HG02943 (cell line): ENCODE data around the gene SOX5.
"Not testable (repeated sequence)": the region's sequence is repeated elsewhere in the genome, so short reads cannot be mapped to it uniquely, and the experiment has no call there.

Experiments used
- ATAC-seq: cut with Tn5 transposase; IDR thresholded peaks from one replicate; pipeline ENCODE4 v1.9.1; 2021; ENCODE audit warnings: mild to moderate bottlenecking, low read depth, moderate library complexity; ENCODE audit not compliant: unreplicated experiment

SOX5 gene

DNA sequence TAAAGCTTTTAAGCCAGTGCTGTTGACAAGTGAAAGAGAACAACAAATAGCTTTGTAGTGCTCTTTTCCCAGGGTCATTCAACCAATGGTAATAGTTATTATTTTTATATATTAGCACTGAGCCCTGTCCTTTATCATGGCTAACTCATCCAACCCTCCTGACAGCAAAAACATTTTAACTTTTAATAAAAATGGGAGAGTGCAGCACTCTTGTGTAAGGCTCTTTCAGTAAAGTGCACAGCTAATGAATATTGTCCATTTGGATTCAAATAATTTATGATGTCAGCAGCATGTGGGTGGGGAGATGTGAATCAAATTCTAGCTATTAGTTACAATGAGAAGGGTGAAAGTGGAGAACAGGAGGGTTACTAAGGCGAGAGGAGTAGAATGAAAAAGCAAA is 185.7 kb downstream of the SOX5 start:
- no peak for ATAC-seq

DNA sequence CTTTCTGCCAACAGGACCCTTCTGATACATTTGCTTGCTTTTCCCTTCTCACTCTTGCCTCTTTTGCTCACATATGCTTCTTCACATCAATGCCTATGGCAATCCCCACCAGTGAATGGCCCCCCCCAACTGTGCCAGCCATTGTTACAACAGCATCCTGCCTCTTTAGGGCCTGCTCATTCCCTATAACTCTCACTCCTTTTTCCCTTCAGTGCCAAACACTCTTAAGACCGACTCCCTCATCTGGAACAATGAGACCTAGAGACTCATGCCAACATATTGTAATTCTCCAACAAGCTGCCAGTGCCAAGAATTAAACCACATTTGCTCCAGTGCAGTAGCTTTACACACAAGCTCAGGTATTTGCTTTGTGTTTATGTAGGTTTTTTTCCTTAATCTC is 189.0 kb downstream of the SOX5 start:
- no peak for ATAC-seq

DNA sequence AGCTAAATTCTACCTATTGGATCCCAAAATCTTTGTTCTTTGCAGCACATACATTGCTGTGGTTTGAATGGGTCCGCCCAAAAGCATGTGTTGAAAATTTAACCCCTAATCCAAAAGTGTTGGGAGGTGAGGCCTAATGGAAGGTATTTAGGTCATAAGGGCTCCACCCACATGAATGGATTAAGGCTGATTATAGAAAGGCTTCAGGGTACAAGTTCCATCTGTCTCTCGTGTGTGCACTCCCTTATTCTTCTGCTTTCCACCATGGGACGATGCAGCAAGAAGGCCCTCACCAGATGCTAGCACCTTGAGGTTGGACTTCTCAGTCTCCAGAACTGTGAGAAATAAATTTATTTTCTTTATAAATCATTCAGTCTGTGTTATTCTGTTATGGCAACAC is 190.9 kb downstream of the SOX5 start:
- ATAC-seq = no peak

DNA sequence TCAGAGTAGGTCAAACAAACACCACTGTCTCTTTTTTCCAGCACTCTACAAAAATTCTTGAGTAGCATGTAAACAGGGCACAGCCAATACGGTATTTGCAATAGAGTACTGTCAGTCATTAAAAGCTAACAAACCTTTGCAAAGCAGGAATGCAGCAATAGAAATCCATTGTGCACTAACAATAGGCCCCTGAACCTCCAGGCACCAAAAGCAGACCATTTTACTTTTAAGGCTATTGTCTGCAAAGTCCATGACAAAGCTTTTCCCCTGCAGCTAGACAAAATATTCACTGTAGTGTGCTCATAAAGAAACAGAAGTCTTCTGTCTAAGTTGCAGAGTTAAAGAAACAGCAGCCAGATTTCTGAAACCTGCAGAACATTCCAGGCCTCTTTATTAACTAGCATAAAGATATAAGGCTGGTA is 191.9 kb downstream of the SOX5 start:
- ATAC-seq = no peak

DNA sequence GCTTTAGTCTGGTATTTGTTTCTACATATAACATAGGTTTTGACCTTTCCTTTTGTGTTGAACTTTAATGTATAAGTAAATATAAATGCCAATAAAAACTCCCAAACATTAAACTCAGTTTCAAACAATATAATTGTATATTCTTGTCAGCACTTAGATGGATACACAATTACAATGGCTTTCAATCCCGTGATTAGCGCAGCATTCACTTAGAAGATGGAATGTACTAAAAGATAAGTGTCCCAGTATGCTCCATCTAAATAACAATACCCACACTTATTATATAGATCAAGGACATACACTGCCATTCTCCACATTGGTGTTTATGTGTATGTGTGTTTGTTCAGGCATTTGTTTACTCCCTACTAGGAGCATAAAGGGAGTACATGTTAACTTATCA is 193.1 kb downstream of the SOX5 start:
- no peak for ATAC-seq

DNA sequence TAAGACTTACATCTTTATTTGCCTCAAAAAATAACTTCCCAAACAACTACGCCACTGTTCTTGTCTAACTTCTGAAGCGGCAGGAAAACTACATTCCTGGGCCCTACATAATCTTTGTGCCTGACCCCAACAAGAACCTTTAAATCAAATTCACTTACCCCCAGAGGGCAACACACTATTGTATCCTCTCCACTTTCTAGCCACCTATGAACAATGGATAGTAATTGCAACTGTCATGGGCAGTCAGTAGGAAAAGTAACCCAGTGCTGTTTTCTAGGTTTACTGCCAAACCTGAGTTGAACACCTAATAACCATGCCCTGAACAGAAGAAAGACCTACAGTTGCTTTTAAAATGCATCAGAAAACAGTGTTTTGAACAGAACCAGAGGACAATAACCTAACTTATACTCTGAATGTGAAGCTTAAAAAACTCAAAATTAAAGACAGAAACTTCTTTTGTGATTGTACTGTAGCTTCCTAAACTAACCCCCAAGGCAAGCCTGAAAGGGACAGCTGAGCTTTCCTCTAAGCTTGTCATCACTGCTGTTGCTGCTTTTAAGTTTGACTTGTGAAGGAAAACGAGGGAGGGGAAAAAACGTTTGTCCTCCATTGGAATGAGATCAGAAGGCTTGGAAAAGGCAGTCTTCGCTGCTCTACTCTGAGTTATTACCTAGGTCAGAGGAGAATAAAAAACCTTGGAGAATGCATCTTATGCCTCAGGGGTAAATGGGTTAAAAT is 195.7 kb downstream of the SOX5 start:
- ATAC-seq = no peak

DNA sequence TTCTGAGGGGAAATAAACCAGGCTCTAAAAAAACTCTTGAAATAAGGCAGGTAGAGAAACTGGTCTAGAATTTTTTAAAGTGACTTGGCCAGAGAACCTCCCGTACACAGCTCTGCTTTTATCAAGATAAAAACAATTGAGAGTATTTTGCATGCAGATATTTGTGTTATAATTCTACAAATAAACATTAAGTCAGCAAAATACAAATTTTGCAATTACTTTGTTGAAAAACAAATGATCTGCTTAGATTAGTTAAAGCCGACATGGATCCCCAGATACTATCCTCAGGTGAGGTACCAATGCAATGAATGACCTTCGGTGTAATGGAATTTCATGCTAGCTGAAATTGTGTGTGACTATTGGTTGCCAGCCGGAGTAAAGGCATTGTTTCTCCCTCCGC is 197.2 kb downstream of the SOX5 start:
- ATAC-seq = no peak

DNA sequence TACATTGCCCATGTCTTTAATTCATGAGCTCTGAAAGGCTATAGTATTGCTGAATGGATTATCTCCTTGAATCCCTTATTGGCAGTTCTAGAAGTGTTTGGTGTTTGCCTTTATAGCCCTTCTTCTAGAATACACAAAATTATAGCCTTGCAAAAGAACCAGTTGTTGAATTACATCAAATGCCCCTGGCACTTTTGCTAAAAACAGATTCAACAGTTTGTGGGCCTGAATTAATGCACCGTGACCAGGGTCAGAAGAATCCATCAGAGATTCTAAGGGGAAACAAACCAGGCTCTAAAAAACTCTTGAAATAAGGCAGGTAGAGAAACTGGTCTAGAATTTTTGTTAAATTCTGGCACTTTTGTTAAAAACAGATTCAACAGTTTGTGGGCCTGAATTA is 197.8 kb downstream of the SOX5 start:
- ATAC-seq = no peak

DNA sequence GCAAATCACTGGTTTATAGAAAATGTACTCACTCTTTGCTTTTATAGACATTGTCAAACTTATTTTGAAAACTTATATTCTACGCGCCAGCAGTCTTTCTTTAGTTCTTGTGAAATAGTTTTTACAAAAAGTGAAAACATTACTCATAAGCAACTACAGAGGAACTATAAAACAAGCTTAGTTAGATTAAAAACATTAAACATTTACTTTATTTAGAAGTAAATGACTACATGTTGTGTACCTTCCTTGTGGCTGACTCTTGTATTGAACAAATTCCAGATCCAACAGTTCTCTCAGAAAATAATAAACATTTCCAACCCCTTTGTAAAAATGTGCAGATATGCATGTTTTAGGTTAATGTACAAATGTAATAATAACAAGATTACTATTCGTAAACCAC is 198.5 kb downstream of the SOX5 start:
- no peak for ATAC-seq

DNA sequence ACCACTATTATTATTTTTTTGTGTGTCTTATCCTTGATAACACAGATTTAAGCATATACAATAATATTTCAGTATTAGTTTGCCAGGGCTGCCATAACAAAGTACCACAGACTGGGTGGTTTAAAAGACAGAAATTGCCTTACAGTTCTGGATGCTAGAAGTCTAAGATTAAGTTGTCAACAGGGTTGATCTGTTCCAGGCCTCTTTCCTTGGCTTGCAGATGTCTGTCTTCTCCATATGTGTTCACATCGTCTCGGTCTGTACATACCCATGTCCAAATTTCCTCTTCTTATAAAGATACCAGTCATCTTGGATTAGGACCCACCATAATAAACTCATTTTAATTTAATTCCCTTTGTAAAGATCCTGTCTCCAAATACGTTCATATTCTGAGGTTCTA is 204.8 kb downstream of the SOX5 start:
- no peak for ATAC-seq

DNA sequence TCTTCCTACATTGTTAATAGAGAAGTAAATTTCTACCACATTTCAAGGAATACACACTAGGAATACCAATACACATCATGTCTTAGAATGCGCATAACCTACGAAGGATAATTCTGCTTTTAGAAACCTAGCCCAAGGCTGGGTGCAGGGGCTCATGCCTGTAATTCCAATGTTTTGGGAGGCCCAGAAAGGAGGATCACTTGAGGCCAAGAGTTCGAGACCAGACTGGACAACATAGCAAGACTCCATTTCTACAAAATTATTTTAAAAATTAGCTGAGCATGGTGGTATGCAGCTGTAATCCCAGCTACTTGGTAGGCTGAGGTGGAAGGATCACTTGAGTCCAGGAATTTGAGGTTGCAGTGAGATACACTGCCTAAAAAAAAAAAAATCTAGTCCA is 206.9 kb downstream of the SOX5 start:
- ATAC-seq = no peak

DNA sequence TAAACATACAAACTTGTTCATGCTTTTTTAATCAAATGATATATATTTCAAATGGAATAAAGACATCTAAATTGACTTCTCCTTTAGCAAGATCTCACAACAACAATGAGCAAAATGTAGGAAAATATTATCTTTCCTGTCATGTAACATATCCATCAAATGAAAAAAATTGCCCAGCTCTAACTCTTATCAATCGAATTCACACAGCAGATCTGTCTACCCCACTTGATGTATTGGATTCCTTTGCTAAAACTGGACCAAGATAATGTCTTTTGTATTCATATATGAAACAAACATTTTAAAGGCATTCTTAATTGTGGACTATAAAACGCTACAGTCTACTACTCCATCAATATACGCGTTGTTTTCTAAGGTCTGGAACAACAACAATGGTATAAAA is 218.0 kb downstream of the SOX5 start:
- no peak for ATAC-seq

DNA sequence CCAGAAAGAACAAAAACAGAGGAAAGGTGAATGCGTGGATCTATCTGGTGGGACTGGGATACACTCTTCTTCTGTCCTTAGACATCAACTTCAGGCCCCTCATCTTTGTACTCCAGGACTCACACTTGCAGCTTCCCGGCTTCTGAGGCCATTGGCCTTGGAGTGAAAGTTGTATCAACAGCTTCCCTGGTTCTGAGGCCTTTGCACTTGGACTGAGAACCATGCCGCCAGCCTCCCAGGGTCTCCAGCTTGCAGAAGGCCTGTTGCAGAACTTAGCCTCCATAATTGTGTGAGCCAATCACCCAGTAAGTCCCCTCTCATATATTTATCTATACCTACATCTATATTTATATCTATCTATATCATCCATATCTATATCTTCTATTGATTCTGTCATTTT is 218.4 kb downstream of the SOX5 start:
- ATAC-seq = no peak

DNA sequence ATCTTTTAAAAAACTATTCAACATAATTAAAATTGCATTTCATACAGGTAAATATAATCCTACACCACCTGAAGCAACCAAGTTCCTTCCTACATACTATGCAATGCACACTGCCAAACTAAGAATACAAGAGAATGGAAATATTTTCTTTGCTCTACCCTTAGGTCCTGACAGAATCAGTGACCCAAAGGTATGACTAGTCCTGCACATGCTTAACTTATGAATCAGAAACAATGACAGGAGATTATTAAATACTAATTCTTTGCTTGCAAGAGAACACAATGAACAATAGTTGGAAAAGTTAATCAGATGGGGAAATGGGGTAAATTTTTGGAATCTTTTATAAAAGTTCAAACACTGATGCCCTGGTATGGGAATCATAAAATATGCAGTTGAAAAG is 220.1 kb downstream of the SOX5 start:
- ATAC-seq = no peak

DNA sequence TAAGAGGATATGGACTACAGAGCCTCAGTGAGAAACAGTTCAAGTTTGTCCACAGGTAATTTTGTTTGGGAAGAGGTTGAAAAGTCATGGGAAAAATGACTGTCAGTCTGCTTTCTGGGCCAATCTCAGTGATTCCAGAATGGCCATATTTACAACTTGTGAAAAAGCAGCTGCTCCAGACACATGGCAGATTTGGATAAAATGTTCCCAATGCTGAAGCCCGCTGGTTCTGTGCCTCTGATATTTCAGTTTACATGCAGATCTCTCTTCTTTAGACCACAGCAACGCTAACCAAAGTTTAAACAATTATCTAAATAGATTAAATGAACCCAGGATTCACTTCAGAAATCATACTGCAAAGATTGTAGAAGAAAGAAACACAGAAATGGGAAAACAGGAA is 222.8 kb downstream of the SOX5 start:
- no peak for ATAC-seq

DNA sequence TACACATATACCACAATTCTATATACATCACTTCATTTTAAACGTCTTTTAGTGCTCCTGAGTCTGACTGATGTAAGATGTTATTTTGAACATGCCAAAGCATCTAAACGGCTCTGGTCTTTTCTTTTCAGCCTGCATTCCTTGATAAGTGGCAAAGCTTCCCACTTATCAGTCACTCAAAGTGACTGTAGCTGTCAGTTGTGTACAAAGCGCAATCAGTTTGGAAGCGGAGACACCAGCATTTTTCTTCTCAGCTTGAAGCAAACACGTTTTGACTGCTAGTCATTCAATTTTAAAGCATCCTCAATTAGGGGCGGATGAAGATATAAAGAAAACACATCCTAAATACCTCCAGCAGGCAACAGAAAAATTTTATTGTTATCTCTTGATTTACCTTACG is 226.8 kb downstream of the SOX5 start:
- ATAC-seq = no peak

DNA sequence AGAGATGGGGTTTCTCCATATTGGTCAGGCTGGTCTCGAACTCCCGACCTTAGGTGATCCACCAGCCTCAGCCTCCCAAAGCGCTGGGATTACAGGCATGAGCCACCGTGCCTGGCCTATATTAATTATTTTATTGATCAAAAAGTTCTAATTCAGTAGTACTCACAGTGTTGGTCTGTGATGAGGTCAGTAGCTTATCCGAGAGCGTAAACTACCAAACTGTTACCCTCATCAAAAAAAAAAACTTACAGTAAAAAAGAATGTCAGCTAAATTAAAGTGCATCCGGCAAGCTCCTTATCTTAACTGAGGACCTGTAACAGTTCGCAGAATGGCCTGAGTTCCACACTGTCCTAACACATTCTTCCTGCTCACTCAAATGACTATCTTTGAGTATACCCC is 228.2 kb downstream of the SOX5 start:
- no peak for ATAC-seq

DNA sequence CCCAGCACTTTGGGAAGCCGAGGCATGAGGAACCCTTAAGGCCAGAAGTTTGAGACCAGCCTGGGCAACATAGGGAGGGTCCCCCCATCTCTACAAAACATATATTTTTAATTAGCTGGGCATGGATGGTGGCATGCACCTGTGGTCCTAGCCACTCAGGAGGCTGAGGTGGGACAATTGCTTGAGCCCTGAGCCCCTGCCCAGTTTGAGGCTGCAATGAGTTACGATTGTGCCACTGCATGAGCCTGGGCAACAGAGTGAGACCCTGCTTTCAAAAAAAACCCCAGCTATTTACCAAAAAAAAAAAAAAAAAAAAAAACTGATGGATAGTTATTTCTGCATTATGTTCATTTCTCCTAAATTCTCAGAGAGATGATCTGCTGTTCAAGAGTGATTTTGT is 230.0 kb downstream of the SOX5 start:
- no peak for ATAC-seq

DNA sequence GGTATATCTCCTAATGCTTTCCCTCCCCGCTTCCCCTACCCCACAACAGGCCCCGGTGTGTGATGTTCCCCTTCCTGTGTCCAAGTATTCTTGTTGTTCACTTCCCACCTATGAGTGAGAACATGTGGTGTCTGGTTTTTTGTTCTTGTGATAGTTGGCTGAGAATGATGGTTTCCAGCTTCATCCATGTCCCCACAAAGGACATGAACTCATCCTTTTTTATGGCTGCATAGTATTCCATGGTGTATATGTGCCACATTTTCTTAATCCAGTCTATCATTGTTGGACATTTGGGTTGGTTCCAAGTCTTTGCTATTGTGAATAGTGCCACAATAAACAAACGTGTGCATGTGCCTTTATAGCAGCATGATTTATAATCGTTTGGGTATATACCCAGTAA is 239.1 kb downstream of the SOX5 start:
- not testable (repeated sequence) for ATAC-seq

DNA sequence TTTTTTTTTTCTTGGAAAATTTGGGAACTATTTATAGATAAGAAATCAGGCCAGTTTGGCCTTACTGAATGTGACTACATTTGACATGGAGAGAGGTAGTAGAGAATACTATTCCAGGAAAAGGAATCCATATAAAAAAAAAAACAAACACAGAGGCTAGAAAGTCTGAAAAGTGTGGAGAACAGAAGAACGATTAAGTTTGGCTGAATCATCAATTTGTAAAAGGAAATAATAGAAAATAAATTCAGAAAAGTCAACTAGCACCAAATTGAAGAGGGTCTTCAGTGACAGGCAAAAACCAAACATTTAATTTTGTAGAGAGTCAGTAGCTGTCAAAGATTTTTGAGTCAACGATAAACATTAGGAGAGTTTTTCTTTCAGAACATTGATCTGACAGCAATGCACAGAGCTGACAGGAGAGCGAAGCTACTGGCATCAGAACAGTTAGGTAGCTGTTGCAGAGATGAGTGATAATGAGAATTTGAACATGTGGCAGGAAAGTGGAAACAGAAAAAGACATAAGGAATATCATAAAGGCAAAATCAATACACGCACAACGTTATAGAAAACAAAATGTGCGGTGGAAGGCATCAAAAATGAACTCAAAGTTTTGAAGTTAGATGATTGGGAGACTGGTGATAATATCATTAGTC is 241.2 kb downstream of the SOX5 start:
- ATAC-seq = no peak

DNA sequence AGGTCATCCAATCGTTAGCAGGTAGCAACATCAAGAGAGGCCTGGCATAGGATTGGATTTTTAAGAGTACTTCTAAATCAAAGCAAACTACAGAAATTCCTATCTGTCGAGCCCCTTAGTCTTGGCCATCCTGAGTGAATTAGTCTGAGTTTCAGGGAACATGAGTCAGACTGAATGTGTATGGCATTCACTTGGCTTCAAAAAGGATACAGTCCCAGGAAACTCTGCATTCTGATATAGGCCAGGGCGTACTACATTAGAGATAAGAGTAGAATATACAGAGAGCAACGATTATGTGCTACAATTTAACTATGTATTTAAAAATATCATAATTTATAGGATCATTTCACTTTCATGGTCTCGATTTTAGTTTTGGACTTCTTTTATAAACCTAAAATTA is 242.2 kb downstream of the SOX5 start:
- ATAC-seq = no peak
